Fibroblast of lung (primary cell): ENCODE data around the gene MYRIP. TPM values are rescaled to one million over a fixed set of nuclear protein-coding genes. Genes with fewer than 3 reads are reported as not detected.

ENCODE experiments used
- DNase-seq, 2 donors: peaks; one replicate each; pipeline versions ENCODE4 v3.0.0 to v3.0.0-alpha.2; 2010; ENCODE audit warnings: low read depth in 2 of 2
- H2AFZ ChIP-seq: 2 replicates; pipeline ENCODE4 v1.5.1; 2012; ENCODE audit warnings: low read length, control low read depth, inconsistent platforms
- H3K27ac ChIP-seq: 2 replicates; pipeline ENCODE4 v1.5.1; 2011; ENCODE audit warnings: low read length, control low read depth; ENCODE audit not compliant: insufficient read depth
- H3K27me3 ChIP-seq: 2 replicates; pipeline ENCODE4 v1.5.1; 2011; ENCODE audit warnings: mild to moderate bottlenecking, low read length; ENCODE audit not compliant: control insufficient read depth, insufficient read depth
- H3K36me3 ChIP-seq: 2 replicates; pipeline ENCODE4 v1.5.1; 2011; ENCODE audit warnings: low read length; ENCODE audit not compliant: control insufficient read depth, insufficient read depth
- H3K4me1 ChIP-seq: 2 replicates; pipeline ENCODE4 v1.5.1; 2011; ENCODE audit warnings: low read length; ENCODE audit not compliant: control insufficient read depth, insufficient read depth; ENCODE audit errors: extremely low read depth
- H3K4me2 ChIP-seq: 2 replicates; pipeline ENCODE4 v1.5.1; 2011; ENCODE audit warnings: low read length, control low read depth; ENCODE audit not compliant: insufficient read depth; ENCODE audit errors: extremely low read depth
- H3K4me3 ChIP-seq, 4 experiments: fragments of 200-600 bp in 1 of 4; sonication (generic) in 1 of 4; replicated peaks in 1 of 4; 2 replicates each; pipeline ENCODE4 v1.5.1; 2011 to 2016; ENCODE audit warnings: low read length in 4 of 4, low read depth in 3 of 4, mild to moderate bottlenecking in 3 of 4, control low read depth in 2 of 4, inconsistent platforms in 1 of 4, mixed read lengths in 1 of 4; ENCODE audit not compliant: insufficient read depth in 1 of 4; ENCODE audit errors: control extremely low read depth in 1 of 4
- H3K79me2 ChIP-seq: 2 replicates; pipeline ENCODE4 v1.5.1; 2012; ENCODE audit warnings: mild to moderate bottlenecking, low read length, inconsistent platforms; ENCODE audit not compliant: control insufficient read depth, insufficient read depth
- H3K9ac ChIP-seq: 2 replicates; pipeline ENCODE4 v1.5.1; 2011; ENCODE audit warnings: mild to moderate bottlenecking, low read length, control low read depth; ENCODE audit not compliant: insufficient read depth
- H3K9me3 ChIP-seq: 2 replicates; pipeline ENCODE4 v1.5.1; 2012; ENCODE audit warnings: low read depth, low read length; ENCODE audit not compliant: control insufficient read depth, insufficient read depth
- H4K20me1 ChIP-seq: 2 replicates; pipeline ENCODE4 v1.5.1; 2011; ENCODE audit warnings: low read length; ENCODE audit not compliant: control insufficient read depth, insufficient read depth; ENCODE audit errors: extremely low read depth
- CTCF ChIP-seq, 2 donors: IDR thresholded peaks in 1 of 2; conservative IDR thresholded peaks in 1 of 2; 1 replicate in 1 of 2; 2 replicates in 1 of 2; pipeline ENCODE4 v1.5.1; 2011 to 2012; ENCODE audit warnings: low read length in 2 of 2, control low read depth in 1 of 2, inconsistent platforms in 1 of 2, low read depth in 1 of 2, mild to moderate bottlenecking in 1 of 2
- EZH2 ChIP-seq: IDR thresholded peaks from 2 replicates; pipeline ENCODE4 v1.5.1; 2012; ENCODE audit warnings: low read length, control low read depth, mild to moderate bottlenecking; ENCODE audit errors: missing control alignments
- polyA plus RNA-seq, 2 donors: library from polyadenylated mRNA; depleted of rRNA in 1 of 2; stranded (reverse) in 1 of 2; unstranded in 1 of 2; fragments of >200 nt; gene quantifications; 2 replicates each; pipeline ENCODE4 v1.2.1, GENCODE V29; 2011 to 2012; ENCODE audit warnings: missing spikeins in 1 of 2
- total RNA-seq: library from RNA; depleted of rRNA; stranded (reverse); fragments of >200 nt; gene quantifications from 2 replicates; pipeline ENCODE4 v1.2.1, GENCODE V29; 2014

MYRIP gene
- total and polyA plus RNA-seq, 2 donors (not counting 1 experiment from before 2014, with no cell fraction given) = 0.02 TPM; not detected in 1

GRCh38 chr3:40185029-40185695 lies 375.8 kb downstream of the MYRIP start:
- no peaks in the 10 kb centered on the region for H3K4me1 ChIP-seq
- H3K4me3 ChIP-seq = no peak overlapping the region
- H3K79me2 ChIP-seq = no peaks in the 10 kb centered on the region
- TF ChIP-seq EZH2 (no peak), CTCF (conservative IDR thresholded peaks at IDR 0.05 in 1 of 2, IDR thresholded peaks at IDR 0.05 in 1 of 2; ENCODE audit: low read depth in 1 of 2, low read length in 2 of 2) (no peak)
- DNase-seq = no peak
- H3K27me3 ChIP-seq = no peaks in the 10 kb centered on the region
- H3K36me3 ChIP-seq = no peaks in the 10 kb centered on the region
- no peaks in the 10 kb centered on the region for H4K20me1 ChIP-seq
- no peak overlapping the region for H3K4me2 ChIP-seq
- no peak overlapping the region for H2AFZ ChIP-seq
- no peak overlapping the region for H3K27ac ChIP-seq
- no peaks in the 10 kb centered on the region for H3K9me3 ChIP-seq
- no peak overlapping the region for H3K9ac ChIP-seq

- H3K9ac ChIP-seq = no peak overlapping the region
- H3K4me2 ChIP-seq = no peak overlapping the region
- no peak for DNase-seq
- no peak overlapping the region for H2AFZ ChIP-seq
- H3K27ac ChIP-seq = no peak overlapping the region
- no peaks in the 10 kb centered on the region for H3K79me2 ChIP-seq
- no peaks in the 10 kb centered on the region for H3K4me1 ChIP-seq
- no peaks in the 10 kb centered on the region for H3K36me3 ChIP-seq
- TF ChIP-seq CTCF (conservative IDR thresholded peaks at IDR 0.05 in 1 of 2, IDR thresholded peaks at IDR 0.05 in 1 of 2; ENCODE audit: low read depth in 1 of 2, low read length in 2 of 2) = no peak
- no peak for TF ChIP-seq EZH2
- H3K9me3 ChIP-seq = no peaks in the 10 kb centered on the region
- H3K27me3 ChIP-seq = no peaks in the 10 kb centered on the region
- no peak overlapping the region for H3K4me3 ChIP-seq
- H4K20me1 ChIP-seq = no peaks in the 10 kb centered on the region
Observed at GRCh38 chr3:40186508-40186907, 377.1 kb downstream of the MYRIP start.

GRCh38 chr3:40187945-40188344 lies 378.5 kb downstream of the MYRIP start:
- H3K9me3 ChIP-seq = no peaks in the 10 kb centered on the region
- TF ChIP-seq EZH2 (no peak), CTCF (conservative IDR thresholded peaks at IDR 0.05 in 1 of 2, IDR thresholded peaks at IDR 0.05 in 1 of 2; ENCODE audit: low read depth in 1 of 2, low read length in 2 of 2) (no peak)
- no peak overlapping the region for H3K4me2 ChIP-seq
- no peak overlapping the region for H3K27ac ChIP-seq
- H3K4me3 ChIP-seq = no peak overlapping the region
- DNase-seq = no peak
- H3K9ac ChIP-seq = no peak overlapping the region
- H3K79me2 ChIP-seq = no peaks in the 10 kb centered on the region
- H4K20me1 ChIP-seq = no peaks in the 10 kb centered on the region
- H2AFZ ChIP-seq = no peak overlapping the region
- H3K4me1 ChIP-seq = no peaks in the 10 kb centered on the region
- no peaks in the 10 kb centered on the region for H3K36me3 ChIP-seq
- H3K27me3 ChIP-seq = no peaks in the 10 kb centered on the region
